ENCODE data around the gene SLC39A11.
A peak's percentile ranks its signal among the peaks of the same experiment; 100 is the strongest.

The SLC39A11 gene

GRCh38 chr17:72749119-72749572 lies 343.3 kb downstream of the SLC39A11 start:
- no peak for DNase-seq (ENCODE audit: low read depth in 2 of 2)

GRCh38 chr17:72747501-72747900 lies 345.0 kb downstream of the SLC39A11 start:
- DNase-seq (ENCODE audit: low read depth in 2 of 2): no peak

DNA sequence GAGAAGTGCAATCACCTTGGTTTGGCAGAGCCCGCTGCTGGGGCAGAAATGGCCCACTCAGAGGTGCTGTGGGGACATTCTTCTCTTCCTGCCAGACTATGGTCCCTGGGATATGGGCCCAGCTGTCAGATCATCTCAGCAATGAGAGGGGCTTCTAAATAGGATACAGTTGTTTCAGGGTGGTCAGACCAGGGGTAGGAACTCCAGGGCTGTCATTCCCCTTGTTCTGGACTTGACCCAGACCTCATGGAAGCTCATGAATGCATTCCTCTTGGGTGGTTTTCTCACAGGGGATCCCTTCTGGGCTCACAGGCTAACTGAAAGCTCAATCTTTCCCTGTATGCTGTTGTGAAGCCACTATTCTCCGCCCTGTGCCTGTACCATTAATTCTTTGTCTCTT lies 347.2 kb downstream of the SLC39A11 start:
- no peak for DNase-seq (ENCODE audit: low read depth in 2 of 2)

GRCh38 chr17:72743037-72743467 lies 349.4 kb downstream of the SLC39A11 start:
- no peak for DNase-seq (ENCODE audit: low read depth in 2 of 2)

- DNase-seq (ENCODE audit: low read depth in 2 of 2): no peak
Measured at GRCh38 chr17:72737151-72737690, 355.3 kb downstream of the SLC39A11 start.

GRCh38 chr17:72735592-72735991 lies 356.9 kb downstream of the SLC39A11 start:
- DNase-seq (ENCODE audit: low read depth in 2 of 2): no peak

DNA sequence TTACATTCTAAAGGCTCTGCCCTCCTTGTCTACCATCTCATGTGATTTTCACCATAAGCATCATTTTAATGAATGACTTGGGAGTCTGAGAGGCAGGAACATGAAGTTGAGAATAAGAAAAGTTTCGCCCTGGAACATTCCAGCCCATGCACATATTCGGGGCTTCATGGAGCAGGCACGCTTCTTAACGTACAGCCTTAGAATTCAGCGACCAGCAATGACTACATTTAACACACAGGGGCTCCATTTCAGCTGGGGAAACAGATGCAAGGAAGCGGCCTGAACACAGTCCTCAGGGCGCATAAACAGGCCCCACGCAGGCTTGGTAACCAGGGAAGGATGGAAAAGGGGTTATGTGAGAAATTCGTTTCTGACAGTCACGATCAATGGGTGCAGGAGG lies 357.4 kb downstream of the SLC39A11 start:
- no peak for DNase-seq (ENCODE audit: low read depth in 2 of 2)

GRCh38 chr17:72734613-72735012 lies 357.9 kb downstream of the SLC39A11 start:
- DNase-seq (ENCODE audit: low read depth in 2 of 2): no peak

- DNase-seq (ENCODE audit: low read depth in 2 of 2): no peak
Measured at GRCh38 chr17:72733619-72734282, 358.7 kb downstream of the SLC39A11 start.

DNA sequence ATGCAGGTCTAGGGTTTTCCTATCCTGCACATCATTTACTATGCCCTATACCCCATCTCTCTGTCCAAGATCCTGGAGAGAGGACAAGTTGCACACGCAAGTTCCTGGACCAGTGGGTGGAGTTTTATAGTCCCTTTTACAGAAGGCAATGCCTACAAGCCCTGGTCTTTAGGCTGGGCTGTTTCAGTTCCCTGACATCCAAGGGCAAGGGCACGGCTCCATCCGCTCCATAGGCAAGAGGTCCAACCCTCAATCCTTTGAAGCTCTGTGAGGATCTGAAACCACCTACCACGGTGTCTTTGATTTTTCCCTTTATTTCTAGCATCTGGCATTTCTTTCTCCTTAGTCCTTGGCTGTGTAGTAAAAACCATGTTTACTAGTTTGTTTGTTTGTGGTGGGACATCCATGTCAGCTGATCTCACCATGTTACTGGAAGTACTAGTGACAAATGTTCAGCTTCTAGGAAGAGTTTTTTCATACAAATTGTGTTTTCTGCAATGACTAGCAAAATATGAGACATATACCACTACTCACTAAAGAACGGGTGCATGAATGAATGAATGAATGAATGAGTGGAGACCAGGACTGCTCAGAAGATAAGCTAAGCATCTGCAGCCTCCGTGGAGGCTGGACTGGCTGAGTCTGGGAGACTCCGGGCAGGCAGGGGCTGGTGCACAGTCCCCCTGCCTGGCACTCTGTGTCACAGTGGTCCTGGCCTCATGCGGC lies 359.4 kb downstream of the SLC39A11 start:
- no peak for DNase-seq (ENCODE audit: low read depth in 2 of 2)

GRCh38 chr17:72730077-72730476 lies 362.4 kb downstream of the SLC39A11 start:
- DNase-seq (ENCODE audit: low read depth in 2 of 2): no peak

DNA sequence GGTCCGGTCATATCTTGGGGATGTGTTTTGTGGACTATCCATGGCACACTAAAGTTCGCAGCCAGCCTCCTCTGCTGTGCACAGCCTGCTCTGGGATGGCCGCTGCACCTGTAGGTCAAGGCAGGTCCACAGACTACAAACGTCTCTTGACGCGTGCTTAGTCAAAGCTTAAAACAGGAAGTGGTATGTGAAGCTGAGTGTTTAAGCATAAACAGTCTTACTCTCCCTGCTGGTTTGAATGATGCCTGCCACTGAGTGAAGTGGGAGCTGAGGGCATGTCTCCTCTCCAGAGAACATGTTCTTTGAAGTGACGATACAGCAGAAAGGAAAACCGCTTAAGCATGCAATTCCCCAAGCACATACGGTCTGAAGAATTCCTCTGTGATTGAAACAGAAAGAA lies 365.6 kb downstream of the SLC39A11 start:
- no peak for DNase-seq (ENCODE audit: low read depth in 2 of 2)

DNA sequence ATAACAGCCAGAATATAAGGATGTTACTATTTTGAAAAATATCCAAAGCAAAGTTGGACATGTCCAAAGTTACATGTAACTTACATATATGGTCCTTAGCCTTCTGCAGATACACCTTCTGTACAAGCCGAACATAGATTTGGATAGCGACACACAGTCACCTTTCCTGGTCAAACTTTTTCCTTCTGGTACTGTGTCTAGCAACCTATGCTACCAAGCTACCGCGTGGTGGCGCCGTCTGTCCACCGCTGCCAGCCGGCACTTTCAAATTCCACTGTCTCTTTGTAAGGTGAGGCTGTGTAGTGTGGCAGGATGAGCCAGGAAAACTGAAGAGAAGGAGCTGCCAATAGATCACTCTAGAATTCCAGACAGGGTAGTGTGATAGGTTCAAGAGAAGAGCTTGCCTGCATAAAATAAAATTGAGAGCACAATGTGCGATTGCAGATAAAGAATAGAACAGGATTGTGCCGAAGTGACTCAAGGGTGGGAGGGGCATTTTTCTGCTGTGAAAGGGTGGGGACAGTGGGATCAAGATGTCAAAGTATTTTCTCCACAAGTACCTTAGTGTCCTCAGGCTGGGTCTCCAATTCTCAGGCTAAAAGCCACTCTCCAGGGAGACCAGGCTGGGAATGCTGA lies 366.9 kb downstream of the SLC39A11 start:
- no peak for DNase-seq (ENCODE audit: low read depth in 2 of 2)

- DNase-seq (ENCODE audit: low read depth in 2 of 2): no peak
Measured at GRCh38 chr17:72724267-72724666, 368.2 kb downstream of the SLC39A11 start.

DNA sequence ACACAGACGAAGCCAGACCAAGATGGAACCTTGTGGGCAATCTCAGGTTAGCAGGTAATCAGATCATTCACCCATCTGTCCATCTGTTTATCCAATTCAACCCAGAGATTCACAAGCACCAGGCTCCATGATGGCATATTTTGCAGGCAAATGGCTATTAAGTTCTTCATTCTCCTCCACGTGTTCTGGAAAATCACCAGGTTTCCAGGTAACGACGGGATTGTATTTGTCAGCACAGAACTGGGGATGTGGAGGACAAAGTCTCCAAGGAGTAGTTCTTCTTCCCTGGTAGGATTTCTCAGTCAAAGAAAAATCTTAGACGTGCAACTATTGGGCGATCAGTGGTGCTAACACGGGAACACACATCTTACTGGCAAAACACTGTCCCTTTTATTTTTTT lies 368.8 kb downstream of the SLC39A11 start:
- DNase-seq (ENCODE audit: low read depth in 2 of 2): no peak

GRCh38 chr17:72720494-72720825 lies 372.0 kb downstream of the SLC39A11 start:
- DNase-seq (ENCODE audit: low read depth in 2 of 2): no peak

DNA sequence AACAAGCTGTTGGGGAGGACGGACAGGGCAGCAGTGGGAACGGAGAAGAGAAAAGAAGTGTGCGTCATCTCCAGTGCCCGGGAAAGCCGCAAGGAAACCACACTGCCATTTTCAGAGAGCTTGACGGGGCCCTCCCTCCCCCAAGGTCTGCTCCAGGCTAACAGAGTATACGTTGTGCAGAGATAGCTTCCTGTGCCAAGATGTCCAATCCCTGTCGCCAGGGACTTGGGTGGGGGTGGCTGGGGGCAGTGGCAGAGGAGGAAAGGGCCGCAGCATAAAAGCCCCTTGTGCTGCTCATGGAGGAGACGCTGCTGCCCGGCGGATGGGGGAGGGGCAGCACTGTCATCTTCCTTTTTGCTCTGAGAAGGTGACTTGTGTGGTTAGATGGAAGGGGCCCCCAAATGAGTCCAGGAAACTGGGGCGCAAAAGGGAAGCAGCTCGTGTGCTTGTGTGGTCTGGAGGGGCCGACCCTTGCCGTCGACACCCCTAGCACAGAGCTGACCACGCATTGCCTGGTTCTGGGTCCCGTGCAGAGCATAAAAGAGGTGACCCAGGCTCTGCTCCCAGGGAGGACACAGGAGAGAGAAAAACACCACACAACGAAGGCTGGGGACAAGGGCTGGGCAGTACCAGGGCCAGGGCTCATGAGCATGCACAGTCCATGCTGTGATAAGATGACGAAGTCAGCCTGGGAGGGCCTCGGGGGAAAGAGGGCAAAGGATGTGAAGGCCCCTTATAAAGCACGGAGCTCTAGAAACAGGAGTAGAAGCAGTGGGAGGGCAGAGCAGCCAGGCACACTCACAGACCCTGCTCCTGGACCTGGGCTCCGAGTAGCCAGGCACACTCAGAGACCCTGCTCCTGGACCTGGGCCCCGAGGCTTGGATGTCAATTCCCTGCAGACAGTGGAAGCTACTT lies 372.7 kb downstream of the SLC39A11 start:
- DNase-seq (ENCODE audit: low read depth in 2 of 2): peak; percentile 43 to 53

DNA sequence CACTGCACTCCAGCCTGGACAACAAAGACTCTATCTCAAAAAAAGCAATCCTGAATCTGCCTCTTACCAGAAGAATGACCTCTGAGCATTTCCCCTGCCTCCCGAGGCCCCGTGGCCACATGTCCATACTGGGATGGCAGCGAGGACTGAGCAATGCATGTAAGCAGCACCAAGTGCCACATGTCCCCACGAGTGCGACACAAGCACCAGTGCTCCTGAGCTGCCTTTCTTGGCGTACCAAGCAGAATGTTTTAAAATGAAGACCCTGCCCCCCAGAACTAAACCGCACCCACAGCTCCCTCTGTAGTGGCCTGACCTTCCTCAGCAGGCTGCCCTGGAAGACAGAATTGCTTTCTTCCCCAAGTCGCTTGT lies 373.3 kb downstream of the SLC39A11 start:
- DNase-seq (ENCODE audit: low read depth in 2 of 2): no peak

DNA sequence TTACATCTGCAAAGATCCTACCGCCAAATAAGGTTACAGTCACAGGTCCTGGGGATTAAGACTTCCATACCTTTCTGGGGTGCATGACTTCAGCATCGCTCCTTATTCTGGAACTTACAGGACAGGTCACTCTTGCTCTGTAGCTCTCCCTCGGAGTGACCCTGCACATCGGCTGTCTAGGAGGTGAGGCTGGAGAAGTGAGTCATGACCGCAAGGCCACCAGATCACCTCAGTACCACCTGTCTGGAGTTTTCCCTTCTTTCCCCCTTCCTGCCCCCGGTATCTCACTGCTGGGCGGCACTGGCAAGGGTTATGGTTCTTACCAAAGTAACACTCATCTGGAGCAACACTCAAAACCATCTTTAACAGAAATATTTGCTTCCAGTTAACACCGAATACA lies 374.8 kb downstream of the SLC39A11 start:
- no peak for DNase-seq (ENCODE audit: low read depth in 2 of 2)

DNA sequence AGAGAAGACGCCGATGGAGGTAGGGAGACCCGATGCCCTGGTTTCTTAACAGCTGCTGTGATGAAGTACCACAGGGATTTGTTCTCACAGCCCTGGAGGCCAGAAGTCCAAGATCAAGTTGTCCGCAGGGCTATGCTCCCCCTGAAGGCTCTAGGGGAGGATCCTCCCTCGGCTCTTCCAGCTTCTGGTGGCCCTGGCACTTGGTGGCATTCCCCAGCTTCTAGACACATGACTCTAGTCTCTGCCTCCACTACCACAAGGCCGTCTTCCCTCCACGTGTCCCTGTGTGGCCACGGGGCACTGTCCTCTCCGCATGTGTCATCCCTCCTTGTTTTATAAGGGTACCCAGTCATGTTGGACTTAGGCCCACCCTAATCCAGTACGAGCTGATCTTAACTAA lies 375.2 kb downstream of the SLC39A11 start:
- DNase-seq (ENCODE audit: low read depth in 2 of 2): no peak

- no peak for DNase-seq (ENCODE audit: low read depth in 2 of 2)
Measured at GRCh38 chr17:72715906-72716572, 376.4 kb downstream of the SLC39A11 start.

All from stimulated activated CD8-positive, alpha-beta memory T cell treated with anti-CD3 and anti-CD28 coated beads, Interleukin-2, amount 100 ng/mL, for 48 hours (primary cell).